Endodermal cell (in vitro differentiated cells): ENCODE results near the gene RGS3. TPM values are rescaled to one million over a fixed set of nuclear protein-coding genes. Genes with fewer than 3 reads are reported as not detected.

Source experiments
- DNase-seq: peaks from one replicate; pipeline ENCODE4 v3.0.0-alpha.2; 2017
- H3K27ac ChIP-seq: 2 replicates; pipeline ENCODE4 v1.5.1; 2013; ENCODE audit warnings: mild to moderate bottlenecking, low read depth, low read length, moderate library complexity
- H3K27me3 ChIP-seq: 2 replicates; pipeline ENCODE4 v1.6.1; 2013; ENCODE audit warnings: mild to moderate bottlenecking, low read length, moderate library complexity; ENCODE audit not compliant: insufficient read depth, control insufficient read depth, poor library complexity, severe bottlenecking
- H3K36me3 ChIP-seq: 2 replicates; pipeline ENCODE4 v1.7.0; 2013; ENCODE audit warnings: mild to moderate bottlenecking, low read length, moderate library complexity; ENCODE audit not compliant: control insufficient read depth, insufficient read depth
- H3K4me1 ChIP-seq: one replicate; pipeline ENCODE4 v1.7.0; 2013; ENCODE audit warnings: low read length; ENCODE audit not compliant: control insufficient read depth, insufficient read depth
- H3K4me3 ChIP-seq: 2 replicates; pipeline ENCODE4 v1.5.1; 2013; ENCODE audit warnings: mild to moderate bottlenecking, low read length, moderate library complexity
- H3K9ac ChIP-seq: 2 replicates; pipeline ENCODE4 v1.6.1; 2013; ENCODE audit warnings: mild to moderate bottlenecking, low read length, moderate library complexity; ENCODE audit not compliant: poor library complexity, severe bottlenecking; ENCODE audit errors: extremely low read depth
- H3K9me3 ChIP-seq: 2 replicates; pipeline ENCODE4 v1.6.1; 2013; ENCODE audit warnings: mild to moderate bottlenecking, low read length, moderate library complexity; ENCODE audit not compliant: control insufficient read depth
- H3K27ac Mint-ChIP-seq: 2 replicates; pipeline ENCODE4 v1.8.0; 2020; ENCODE audit warnings: mixed read lengths
- H3K27me3 Mint-ChIP-seq: 2 replicates; pipeline ENCODE4 v1.8.0; 2021; ENCODE audit warnings: mild to moderate bottlenecking, mixed read lengths; ENCODE audit not compliant: insufficient read depth
- H3K36me3 Mint-ChIP-seq: 2 replicates; pipeline ENCODE4 v1.8.0; 2020; ENCODE audit warnings: low read depth, mixed read lengths
- H3K4me1 Mint-ChIP-seq: 2 replicates; pipeline ENCODE4 v1.8.0; 2020; ENCODE audit warnings: mixed read lengths
- H3K4me3 Mint-ChIP-seq: 2 replicates; pipeline ENCODE4 v1.8.0; 2020; ENCODE audit warnings: mild to moderate bottlenecking, moderate library complexity, mixed read lengths
- H3K9me3 Mint-ChIP-seq: 2 replicates; pipeline ENCODE4 v1.8.0; 2020; ENCODE audit warnings: mild to moderate bottlenecking, mixed read lengths
- WGBS, 2 experiments: methylation state at CpG; one replicate each; pipeline versions ENCODE4 v1.1.5 to v1.1.7; 2013; ENCODE audit warnings: missing lambda C conversion rate in 2 of 2, mixed read lengths in 1 of 2; ENCODE audit not compliant: insufficient coverage in 1 of 2, insufficient read length in 1 of 2; 5-methylcytosine and 5-hydroxymethylcytosine counted together
- total RNA-seq, 2 donors: library from RNA; stranded (reverse); fragmentation: NEBNext Ultra II Directional in 1 of 2; extraction: Animal tissue kit (Norgen Biotek cat#: 25700) in 1 of 2; gene quantifications; 2 replicates in 1 of 2; 3 replicates in 1 of 2; pipeline ENCODE4 v1.2.1, GENCODE V29; 2021
- TF ChIP-seq, protein P1 (sequence below): fragments of 200-600 bp; sonication (generic); conservative IDR thresholded peaks from 2 replicates; pipeline ENCODE4 v1.5.0; 2021; ENCODE audit warnings: antibody characterized with exemption, mild to moderate bottlenecking

Gene RGS3
- total RNA-seq, 2 donors from 2014 or later = 20.7 to 40.3 TPM

DNA sequence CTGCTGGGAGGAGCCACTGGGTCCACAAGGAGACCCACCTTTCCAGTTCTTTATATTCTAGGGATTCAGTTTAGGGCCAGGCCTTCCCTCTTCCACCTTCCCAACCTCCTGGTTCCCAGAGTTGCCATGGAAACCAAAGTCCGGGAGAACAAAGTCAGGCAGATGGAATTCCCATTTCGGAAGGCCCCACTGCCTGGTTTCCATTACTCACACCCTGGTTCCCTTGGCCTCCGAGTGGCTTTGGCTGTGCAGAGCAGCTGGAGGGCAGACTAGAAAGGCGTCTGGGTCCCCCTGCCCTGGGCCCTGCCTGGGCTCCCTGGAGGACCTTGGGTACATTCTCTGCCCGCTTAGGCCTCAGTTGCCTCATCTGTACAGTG lies 136.1 kb downstream of the RGS3 start:
- peaks cover 20% of the 10 kb centered on the region for H3K36me3 Mint-ChIP-seq
- TF ChIP-seq, protein P1, sequence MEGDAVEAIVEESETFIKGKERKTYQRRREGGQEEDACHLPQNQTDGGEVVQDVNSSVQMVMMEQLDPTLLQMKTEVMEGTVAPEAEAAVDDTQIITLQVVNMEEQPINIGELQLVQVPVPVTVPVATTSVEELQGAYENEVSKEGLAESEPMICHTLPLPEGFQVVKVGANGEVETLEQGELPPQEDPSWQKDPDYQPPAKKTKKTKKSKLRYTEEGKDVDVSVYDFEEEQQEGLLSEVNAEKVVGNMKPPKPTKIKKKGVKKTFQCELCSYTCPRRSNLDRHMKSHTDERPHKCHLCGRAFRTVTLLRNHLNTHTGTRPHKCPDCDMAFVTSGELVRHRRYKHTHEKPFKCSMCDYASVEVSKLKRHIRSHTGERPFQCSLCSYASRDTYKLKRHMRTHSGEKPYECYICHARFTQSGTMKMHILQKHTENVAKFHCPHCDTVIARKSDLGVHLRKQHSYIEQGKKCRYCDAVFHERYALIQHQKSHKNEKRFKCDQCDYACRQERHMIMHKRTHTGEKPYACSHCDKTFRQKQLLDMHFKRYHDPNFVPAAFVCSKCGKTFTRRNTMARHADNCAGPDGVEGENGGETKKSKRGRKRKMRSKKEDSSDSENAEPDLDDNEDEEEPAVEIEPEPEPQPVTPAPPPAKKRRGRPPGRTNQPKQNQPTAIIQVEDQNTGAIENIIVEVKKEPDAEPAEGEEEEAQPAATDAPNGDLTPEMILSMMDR = no peak
- peaks cover 35% of the 10 kb centered on the region for H3K4me1 Mint-ChIP-seq
- 84 to 86% methylated on average over 4 to 5 of the region's 5 CpGs for WGBS, 2 experiments
- no peak overlapping the region for H3K4me3 Mint-ChIP-seq
- no peaks in the 10 kb centered on the region for H3K9me3 Mint-ChIP-seq
- Histone ChIP-seq H3K4me1 (peaks cover 7% of the 10 kb centered on the region), H3K36me3 (peaks cover 15% of the 10 kb centered on the region), H3K27me3 (no peaks in the 10 kb centered on the region), H3K4me3 (no peak overlapping the region), H3K9me3 (no peaks in the 10 kb centered on the region), H3K27ac (peak overlapping the region; percentile 29), H3K9ac (no peak overlapping the region)
- H3K27ac Mint-ChIP-seq = no peak overlapping the region
- DNase-seq = peak; percentile 72
- H3K27me3 Mint-ChIP-seq = peaks cover 2% of the 10 kb centered on the region

DNA sequence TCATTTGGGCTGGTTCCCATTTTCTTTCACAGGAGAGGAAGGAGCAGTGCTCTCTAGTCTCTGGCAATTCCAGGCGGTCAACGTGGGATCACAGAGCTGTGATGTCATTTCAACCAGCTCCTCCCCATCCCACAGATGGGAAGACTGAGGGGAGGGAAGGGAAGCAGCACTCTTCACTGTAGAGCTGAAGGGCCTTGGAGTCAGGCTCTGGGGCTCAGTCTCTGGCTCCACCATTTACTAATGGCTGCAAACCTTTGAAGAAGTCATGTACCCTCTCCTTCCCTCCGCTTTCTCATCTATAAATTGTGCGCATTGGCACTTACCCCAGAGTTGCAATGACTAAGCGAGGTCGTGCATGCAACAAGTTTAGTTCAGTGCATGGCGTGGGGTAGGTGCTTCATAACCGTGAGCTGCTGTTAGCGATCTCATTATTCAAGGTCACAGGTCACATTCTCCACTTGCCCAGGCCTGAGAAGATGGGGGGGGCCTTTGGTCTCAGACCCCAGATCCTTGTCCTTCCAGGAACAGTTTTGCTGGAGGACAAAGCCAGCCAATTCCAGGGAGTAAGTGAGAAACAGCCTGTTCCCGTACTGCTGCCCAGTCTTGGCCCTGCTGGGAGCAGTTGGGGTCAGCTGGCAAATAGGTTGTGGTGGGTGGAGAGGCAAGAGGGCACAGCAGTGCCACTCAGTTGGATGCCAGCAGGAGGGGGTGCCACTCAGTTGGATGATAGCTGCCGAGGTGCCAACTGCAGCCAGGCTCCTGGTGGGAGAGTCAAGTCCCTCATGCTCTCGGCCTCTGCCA lies 136.7 kb downstream of the RGS3 start:
- H3K36me3 ChIP-seq = peaks cover 13% of the 10 kb centered on the region
- H3K27ac ChIP-seq = peak overlapping the region; percentile 29
- Mint-ChIP-seq H3K36me3 (peaks cover 17% of the 10 kb centered on the region), H3K4me1 (peaks cover 31% of the 10 kb centered on the region), H3K27me3 (peaks cover 2% of the 10 kb centered on the region), H3K4me3 (no peak overlapping the region), H3K27ac (no peak overlapping the region), H3K9me3 (no peaks in the 10 kb centered on the region)
- H3K4me1 ChIP-seq = peaks cover 6% of the 10 kb centered on the region
- DNase-seq = peak; percentile 51
- no peaks in the 10 kb centered on the region for H3K9me3 ChIP-seq
- WGBS, 2 experiments = 87 to 91% methylated on average over 8 to 12 of the region's 12 CpGs
- no peak overlapping the region for H3K4me3 ChIP-seq
- TF ChIP-seq, protein P1 = no peak
- no peaks in the 10 kb centered on the region for H3K27me3 ChIP-seq
- no peak overlapping the region for H3K9ac ChIP-seq

DNA sequence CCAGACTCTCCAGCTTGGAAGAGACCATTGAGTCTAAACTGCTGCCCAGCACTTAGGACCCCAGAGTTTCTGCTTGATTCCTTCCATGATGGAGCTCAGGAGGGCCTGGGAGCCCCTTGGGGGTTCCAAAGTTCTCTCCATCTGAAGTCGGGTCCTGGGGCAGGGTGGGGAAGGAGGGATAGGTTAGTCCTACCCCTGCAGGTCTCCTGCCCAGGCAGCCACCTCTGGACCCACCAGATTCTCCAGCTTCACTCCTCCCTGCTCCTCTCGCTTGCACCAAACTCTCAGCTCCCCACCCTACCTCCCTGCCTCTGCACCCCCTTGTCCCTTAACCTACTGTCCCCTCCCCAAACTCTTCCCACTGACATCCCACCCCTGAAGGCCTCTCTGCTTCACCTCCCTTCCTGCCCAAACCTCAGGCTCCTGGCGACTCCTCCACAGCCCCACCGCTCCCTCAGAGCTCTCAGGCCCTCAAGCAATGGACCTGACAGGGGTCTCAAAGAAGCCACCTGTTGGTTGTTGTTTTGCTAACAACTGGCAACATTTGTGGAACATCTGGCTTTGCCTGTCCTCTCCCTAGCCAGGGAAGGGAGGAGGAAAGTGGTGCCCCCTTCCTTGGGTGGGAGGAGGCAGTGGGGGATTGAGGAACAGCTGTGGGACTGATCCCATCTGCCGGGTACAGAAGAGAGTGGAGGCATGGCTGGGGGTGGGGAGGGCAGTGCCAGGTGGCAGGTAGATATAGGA lies 137.5 kb downstream of the RGS3 start:
- no peak overlapping the region for H3K4me3 ChIP-seq
- Mint-ChIP-seq H3K9me3 (no peaks in the 10 kb centered on the region), H3K27ac (no peak overlapping the region), H3K36me3 (peaks cover 9% of the 10 kb centered on the region), H3K27me3 (peaks cover 2% of the 10 kb centered on the region), H3K4me3 (no peak overlapping the region), H3K4me1 (peaks cover 25% of the 10 kb centered on the region)
- TF ChIP-seq, protein P1 = no peak
- peaks cover 7% of the 10 kb centered on the region for H3K36me3 ChIP-seq
- no peaks in the 10 kb centered on the region for H3K27me3 ChIP-seq
- peak; percentile 53 for DNase-seq
- 79 to 86% methylated on average over 3 to 5 of the region's 5 CpGs for WGBS, 2 experiments
- no peak overlapping the region for H3K27ac ChIP-seq
- peaks cover 3% of the 10 kb centered on the region for H3K4me1 ChIP-seq
- H3K9me3 ChIP-seq = no peaks in the 10 kb centered on the region
- H3K9ac ChIP-seq = no peak overlapping the region
